BLaER1 (cell line): Measurements from ENCODE around the gene CELF2.

Experiments used
- H3K27ac ChIP-seq: shearing (Covaris generic); formaldehyde crosslinking; 2 replicates; pipeline ENCODE4 v1.8.1; 2022
- H3K27me3 ChIP-seq: shearing (Covaris generic); formaldehyde crosslinking; 2 replicates; pipeline ENCODE4 v1.8.1; 2022
- H3K36me3 ChIP-seq: shearing (Covaris generic); formaldehyde crosslinking; 2 replicates; pipeline ENCODE4 v1.8.1; 2022
- H3K4me1 ChIP-seq: shearing (Covaris generic); formaldehyde crosslinking; 2 replicates; pipeline ENCODE4 v1.8.1; 2022
- H3K4me2 ChIP-seq: shearing (Covaris generic); formaldehyde crosslinking; 2 replicates; pipeline ENCODE4 v1.8.1; 2022
- H3K4me3 ChIP-seq: shearing (Covaris generic); formaldehyde crosslinking; 2 replicates; pipeline ENCODE4 v1.8.1; 2022
- H3K9ac ChIP-seq: shearing (Covaris generic); formaldehyde crosslinking; 2 replicates; pipeline ENCODE4 v1.8.1; 2022
- H3K9me3 ChIP-seq: shearing (Covaris generic); formaldehyde crosslinking; 2 replicates; pipeline ENCODE4 v1.8.1; 2022
- H4K20me1 ChIP-seq: shearing (Covaris generic); formaldehyde crosslinking; 2 replicates; pipeline ENCODE4 v1.8.1; 2022
- Cebpa-rat ChIP-seq: shearing (Covaris generic); IDR thresholded peaks from 2 replicates; pipeline ENCODE4 v1.8.1; 2022

CELF2 gene

GRCh38 chr10:11157292-11158076 is 139.8 kb downstream of the CELF2 start:
- H3K4me1 ChIP-seq: peaks cover 47% of the 10 kb centered on the region
- peak overlapping the region; percentile 15 for H3K4me2 ChIP-seq

GRCh38 chr10:11158080-11158479 is 140.4 kb downstream of the CELF2 start:
- Histone ChIP-seq H3K27me3 (no peaks in the 10 kb centered on the region), H3K9me3 (peaks cover 25% of the 10 kb centered on the region), H3K9ac (no peak overlapping the region), H4K20me1 (no peaks in the 10 kb centered on the region), H3K4me3 (no peak overlapping the region), H3K4me1 (peaks cover 53% of the 10 kb centered on the region), H3K4me2 (peak overlapping the region; percentile 15), H3K27ac (no peak overlapping the region), H3K36me3 (no peaks in the 10 kb centered on the region)
- TF ChIP-seq Cebpa-rat: no peak

More at GRCh38 chr10:11157292-11158076, 139.8 kb downstream of the CELF2 start:
- peaks cover 25% of the 10 kb centered on the region for H3K9me3 ChIP-seq
- no peaks in the 10 kb centered on the region for H4K20me1 ChIP-seq
- H3K27ac ChIP-seq: no peak overlapping the region
- H3K36me3 ChIP-seq: no peaks in the 10 kb centered on the region
- no peak overlapping the region for H3K9ac ChIP-seq
- no peaks in the 10 kb centered on the region for H3K27me3 ChIP-seq
- H3K4me3 ChIP-seq: no peak overlapping the region
- TF ChIP-seq Cebpa-rat: no peak

GRCh38 chr10:11159543-11160215 is 142.0 kb downstream of the CELF2 start:
- H4K20me1 ChIP-seq: no peaks in the 10 kb centered on the region
- H3K27me3 ChIP-seq: no peaks in the 10 kb centered on the region
- H3K4me3 ChIP-seq: no peak overlapping the region
- no peak for TF ChIP-seq Cebpa-rat
- H3K9ac ChIP-seq: no peak overlapping the region
- peaks cover 25% of the 10 kb centered on the region for H3K9me3 ChIP-seq
- H3K4me1 ChIP-seq: peaks cover 54% of the 10 kb centered on the region
- no peak overlapping the region for H3K4me2 ChIP-seq
- H3K27ac ChIP-seq: no peak overlapping the region
- no peaks in the 10 kb centered on the region for H3K36me3 ChIP-seq

- no peak overlapping the region for H3K9ac ChIP-seq
- peak overlapping the region; percentile 93; the same call in 1 of the 2 replicates for H3K27ac ChIP-seq
- peaks cover 48% of the 10 kb centered on the region for H3K4me1 ChIP-seq
Measured at GRCh38 chr10:11161096-11161495, 143.4 kb downstream of the CELF2 start.

GRCh38 chr10:11161910-11162309 is 144.2 kb downstream of the CELF2 start:
- Histone ChIP-seq H3K9ac (no peak overlapping the region), H3K4me3 (no peak overlapping the region), H4K20me1 (no peaks in the 10 kb centered on the region), H3K4me1 (peaks cover 48% of the 10 kb centered on the region), H3K36me3 (no peaks in the 10 kb centered on the region), H3K27me3 (no peaks in the 10 kb centered on the region), H3K27ac (peak overlapping the region; percentile 93), H3K4me2 (peak overlapping the region; percentile 89; the same call in 1 of the 2 replicates), H3K9me3 (peaks cover 25% of the 10 kb centered on the region)
- no peak for TF ChIP-seq Cebpa-rat

More at GRCh38 chr10:11161096-11161495, 143.4 kb downstream of the CELF2 start:
- H3K4me2 ChIP-seq: peak overlapping the region; percentile 50
- peaks cover 25% of the 10 kb centered on the region for H3K9me3 ChIP-seq
- no peaks in the 10 kb centered on the region for H4K20me1 ChIP-seq
- H3K36me3 ChIP-seq: no peaks in the 10 kb centered on the region
- H3K4me3 ChIP-seq: no peak overlapping the region
- H3K27me3 ChIP-seq: no peaks in the 10 kb centered on the region
- TF ChIP-seq Cebpa-rat: no peak

- Histone ChIP-seq H4K20me1 (no peaks in the 10 kb centered on the region), H3K4me1 (peaks cover 47% of the 10 kb centered on the region), H3K4me3 (peak overlapping the region; percentile 93), H3K27me3 (no peaks in the 10 kb centered on the region), H3K4me2 (peak overlapping the region; percentile 89), H3K9me3 (peaks cover 25% of the 10 kb centered on the region), H3K36me3 (peaks cover 8% of the 10 kb centered on the region; the same call in 1 of the 2 replicates), H3K27ac (peak overlapping the region; percentile 93), H3K9ac (peak overlapping the region; percentile 83)
- peak; percentile 95 for TF ChIP-seq Cebpa-rat
Measured at GRCh38 chr10:11162828-11163599, 145.3 kb downstream of the CELF2 start.

GRCh38 chr10:11163780-11164550 is 146.3 kb downstream of the CELF2 start:
- H3K9ac ChIP-seq: peak overlapping the region; percentile 83
- peaks cover 53% of the 10 kb centered on the region for H3K4me1 ChIP-seq
- no peak for TF ChIP-seq Cebpa-rat
- peaks cover 24% of the 10 kb centered on the region for H3K9me3 ChIP-seq
- peaks cover 17% of the 10 kb centered on the region; the same call in 1 of the 2 replicates for H3K36me3 ChIP-seq
- peak overlapping the region; percentile 89 for H3K4me2 ChIP-seq
- H3K27me3 ChIP-seq: no peaks in the 10 kb centered on the region
- 0 out of 2 replicates have a peak, but pooled peaks cover 5% of the 10 kb centered on the region for H4K20me1 ChIP-seq
- peak overlapping the region; percentile 93 for H3K27ac ChIP-seq
- H3K4me3 ChIP-seq: peak overlapping the region; percentile 93

GRCh38 chr10:11164551-11164802 is 146.8 kb downstream of the CELF2 start:
- peaks cover 58% of the 10 kb centered on the region for H3K4me1 ChIP-seq
- no peak for TF ChIP-seq Cebpa-rat
- no peaks in the 10 kb centered on the region for H3K27me3 ChIP-seq
- peak overlapping the region; percentile 83 for H3K9ac ChIP-seq
- H3K9me3 ChIP-seq: peaks cover 19% of the 10 kb centered on the region
- H3K4me3 ChIP-seq: peak overlapping the region; percentile 93
- H3K27ac ChIP-seq: peak overlapping the region; percentile 93
- peak overlapping the region; percentile 89 for H3K4me2 ChIP-seq
- H3K36me3 ChIP-seq: peaks cover 22% of the 10 kb centered on the region; the same call in 1 of the 2 replicates
- H4K20me1 ChIP-seq: peaks cover 10% of the 10 kb centered on the region
